ENCODE results near the gene TNKS2. TPM values are rescaled to one million over a fixed set of nuclear protein-coding genes. Genes with fewer than 3 reads are reported as not detected.

Gene TNKS2
- polyA plus RNA-seq, 1 of the 3 experiments (the other 2 are of a cell fraction), result 12.5 TPM

- TF ChIP-seq REST (IDR thresholded peaks at IDR 0.05; ENCODE audit: low read depth, low read length), result no peak
- TF ChIP-seq, protein P1, sequence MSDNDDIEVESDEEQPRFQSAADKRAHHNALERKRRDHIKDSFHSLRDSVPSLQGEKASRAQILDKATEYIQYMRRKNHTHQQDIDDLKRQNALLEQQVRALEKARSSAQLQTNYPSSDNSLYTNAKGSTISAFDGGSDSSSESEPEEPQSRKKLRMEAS (IDR thresholded peaks at IDR 0.05; ENCODE audit: low read depth), result no peak
- no peak for TF ChIP-seq MEF2A (IDR thresholded peaks at IDR 0.05; ENCODE audit: borderline replicate concordance, low read depth)
- TF ChIP-seq RCOR1 (IDR thresholded peaks at IDR 0.05; ENCODE audit: low read length), result no peak
Measured at GRCh38 chr10:91779011-91779605, 19.1 kb upstream of the TNKS2 start (continued).

GRCh38 chr10:91782539-91782938 lies 15.7 kb upstream of the TNKS2 start:
- H3K27ac ChIP-seq (ENCODE audit: low read depth in 2 of 2, low read length in 1 of 2), result no peak overlapping the region
- no peak for DNase-seq
- H3F3A ChIP-seq (replicated peaks; ENCODE audit: insufficient read depth), result no peaks in the 10 kb centered on the region
- H3K36me3 ChIP-seq (replicated peaks in 1 of 2; ENCODE audit: control insufficient read depth in 1 of 2, insufficient read depth in 2 of 2, low read length in 1 of 2), result no peaks in the 10 kb centered on the region
- no peaks in the 10 kb centered on the region for H3K4me1 ChIP-seq (ENCODE audit: control insufficient read depth in 1 of 2, insufficient read depth in 2 of 2, low read depth in 1 of 2, low read length in 1 of 2)
- H3K9ac ChIP-seq, result no peak overlapping the region
- TF ChIP-seq SIN3A (IDR thresholded peaks at IDR 0.05; ENCODE audit: borderline replicate concordance, low read depth, low read length) (no peak), NFIC (IDR thresholded peaks at IDR 0.05; ENCODE audit: borderline replicate concordance) (no peak), ZBTB33 (IDR thresholded peaks at IDR 0.05; ENCODE audit: borderline replicate concordance, low read depth) (no peak), TCF12 (IDR thresholded peaks at IDR 0.05) (no peak), GATA2 (CRISPR knock-in tag; IDR thresholded peaks at IDR 0.05) (no peak), CHD2 (IDR thresholded peaks at IDR 0.05; ENCODE audit: low read length, partially characterized antibody) (no peak), REST (IDR thresholded peaks at IDR 0.05; ENCODE audit: low read depth, low read length) (no peak)
- ChIA-PET POLR2A (no interaction called here), CTCF (interaction anchor here (1.0 kb wide), 1 partner anchor 158 kb away, joined by 3 read pairs; no protein-coding TSS in a partner anchor)
- 93% methylated on average over 1 of the region's 1 CpG for WGBS (ENCODE audit: low lambda C conversion rate)
- no peaks in the 10 kb centered on the region for H3K27me3 ChIP-seq (ENCODE audit: insufficient read depth)
- H3K4me2 ChIP-seq, result no peak overlapping the region
- H3K79me2 ChIP-seq (ENCODE audit: insufficient read depth), result no peaks in the 10 kb centered on the region
- no peaks in the 10 kb centered on the region for H3K9me2 ChIP-seq
- H2AFZ ChIP-seq (ENCODE audit: low read depth), result no peak overlapping the region
- H4K20me1 ChIP-seq (ENCODE audit: insufficient read depth), result no peaks in the 10 kb centered on the region
- no peaks in the 10 kb centered on the region for H3K9me3 ChIP-seq
- no peak overlapping the region for H3K4me3 ChIP-seq (ENCODE audit: low read depth in 2 of 2, low read length in 1 of 2)
